ENCODE data around the gene TMEM131. TPM values are rescaled to one million over a fixed set of nuclear protein-coding genes. Genes with fewer than 3 reads are reported as not detected.
"Not testable (repeated sequence)": the region's sequence is repeated elsewhere in the genome, so short reads cannot be mapped to it uniquely, and the experiment has no call there.

TMEM131 gene
- total RNA-seq, 1 donor from 2014 or later: 38.0 TPM

GRCh38 chr2:97958184-97958583 lies 37.6 kb downstream of the TMEM131 start:
- intact Hi-C loops (cut with micrococcal nuclease): no loop called here

DNA sequence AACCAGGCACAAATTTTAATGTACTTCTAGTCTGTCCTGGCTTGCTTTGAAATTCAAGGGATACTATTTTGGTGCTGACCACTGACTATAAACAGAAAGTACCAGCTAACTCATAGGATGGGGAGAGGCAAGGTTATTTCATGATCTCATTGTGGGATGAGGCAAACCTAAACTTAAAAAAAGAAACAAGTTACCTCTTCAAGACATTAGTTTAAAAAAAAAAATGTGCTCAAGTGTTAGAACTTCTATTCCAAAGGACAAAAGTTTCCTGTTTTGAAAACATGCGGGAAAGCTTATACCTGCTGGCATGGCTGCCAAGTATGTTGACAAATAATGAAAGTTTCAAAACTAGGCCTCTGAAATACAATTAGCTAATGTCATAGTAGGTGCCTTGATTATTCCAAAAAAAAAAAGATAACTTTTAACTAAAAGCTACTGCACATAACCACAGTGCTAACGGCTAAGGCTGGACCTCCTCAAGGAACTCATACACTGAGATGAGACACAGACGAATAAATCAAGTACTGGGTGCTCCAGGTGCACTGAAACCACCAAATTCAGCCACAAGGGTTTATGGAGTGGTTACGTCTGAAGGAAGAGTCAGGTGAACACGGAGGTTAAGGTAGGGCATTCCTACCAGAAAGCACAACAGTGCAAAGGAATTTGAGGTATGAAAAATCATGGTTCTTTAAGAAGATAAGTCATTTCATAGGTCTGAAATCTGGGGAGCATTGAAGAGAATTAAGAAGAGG lies 38.1 kb downstream of the TMEM131 start:
- intact Hi-C loops (cut with micrococcal nuclease): no loop called here

GRCh38 chr2:97956753-97957152 lies 39.0 kb downstream of the TMEM131 start:
- intact Hi-C loops (cut with micrococcal nuclease): not testable (repeated sequence)

DNA sequence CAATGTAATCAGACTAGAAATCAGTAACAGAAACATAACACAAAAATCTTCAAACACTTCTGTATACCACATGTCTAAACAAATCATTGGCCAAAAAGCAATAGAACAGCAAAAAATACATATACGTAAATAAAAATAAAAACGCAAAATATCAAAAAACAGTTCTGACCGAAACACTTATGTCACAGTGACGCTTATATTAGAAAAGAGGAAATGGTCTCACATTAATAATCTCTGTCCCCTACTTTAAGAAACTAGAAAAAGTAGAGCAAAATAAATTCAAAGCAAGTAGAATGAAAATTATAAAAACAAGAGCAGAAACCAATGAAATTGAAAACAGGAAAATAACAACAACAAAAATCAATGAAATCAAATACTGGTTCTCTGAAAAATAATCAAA lies 41.9 kb downstream of the TMEM131 start:
- intact Hi-C loops (cut with micrococcal nuclease): no loop called here

- intact Hi-C loops (cut with micrococcal nuclease): no loop called here
Observed at GRCh38 chr2:97952357-97952756, 43.4 kb downstream of the TMEM131 start.

DNA sequence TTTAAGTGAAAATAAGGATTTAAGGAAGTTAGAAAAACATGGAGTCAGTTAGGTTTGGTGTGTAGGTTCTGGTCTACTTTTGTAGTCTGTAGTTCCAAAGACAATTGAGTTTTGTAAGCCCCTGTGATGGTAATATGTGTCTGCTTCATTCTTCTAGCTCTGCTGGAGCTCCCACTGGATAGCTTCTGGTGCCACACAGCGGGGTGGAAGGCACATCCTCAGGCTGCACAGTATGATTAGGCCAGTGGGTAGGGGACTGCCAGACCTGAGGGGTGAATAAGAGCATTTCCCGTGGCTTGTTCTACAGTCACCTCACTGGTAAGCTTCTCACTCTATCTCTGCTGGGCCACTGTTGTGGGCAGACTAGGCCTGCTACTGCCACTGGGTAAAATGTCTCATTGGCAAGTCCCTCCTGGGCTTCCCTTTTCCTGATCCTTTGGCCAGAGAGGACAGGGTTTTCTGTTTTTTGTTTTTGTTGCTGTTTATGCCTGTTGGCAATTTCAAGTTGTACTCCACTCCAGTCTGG lies 44.5 kb downstream of the TMEM131 start:
- intact Hi-C loops (cut with micrococcal nuclease): no loop called here

GRCh38 chr2:97950329-97951154 lies 45.2 kb downstream of the TMEM131 start:
- intact Hi-C loops (cut with micrococcal nuclease): no loop called here

DNA sequence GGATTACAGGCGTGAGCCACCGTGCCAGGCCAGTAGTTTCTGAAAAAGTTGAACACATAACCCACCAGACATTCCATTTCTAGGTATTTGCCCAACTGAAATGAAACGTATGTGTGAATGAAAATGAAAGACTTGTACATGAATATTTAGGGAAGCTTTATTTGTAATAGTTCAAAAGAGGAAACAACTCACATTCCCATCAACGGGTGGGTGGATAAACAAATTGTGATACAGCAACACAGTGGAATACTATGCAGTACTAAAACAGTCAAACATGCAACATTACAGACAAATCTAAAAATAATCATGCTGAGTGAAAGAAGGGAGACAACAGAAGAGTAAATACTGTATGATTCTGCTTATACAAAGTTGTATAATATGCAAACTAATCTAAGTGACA lies 46.8 kb downstream of the TMEM131 start:
- intact Hi-C loops (cut with micrococcal nuclease): no loop called here

DNA sequence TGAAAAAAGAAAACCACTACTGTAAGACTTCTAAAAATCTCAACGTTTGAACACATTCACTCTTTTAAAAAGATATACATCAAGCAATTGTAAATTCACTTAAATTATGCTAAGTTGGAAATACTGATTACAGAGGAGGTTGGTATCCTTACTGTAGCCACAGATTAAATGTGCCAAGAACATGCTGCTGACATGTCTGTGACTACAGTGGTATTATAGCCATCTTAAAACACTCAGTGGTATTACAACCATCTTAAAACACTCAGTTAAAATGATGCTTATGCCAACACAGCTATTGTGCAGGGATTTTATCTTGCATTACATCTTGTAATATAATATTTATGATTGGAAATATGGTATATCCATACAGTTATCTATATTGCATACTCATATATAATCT lies 50.0 kb downstream of the TMEM131 start:
- intact Hi-C loops (cut with micrococcal nuclease): no loop called here

DNA sequence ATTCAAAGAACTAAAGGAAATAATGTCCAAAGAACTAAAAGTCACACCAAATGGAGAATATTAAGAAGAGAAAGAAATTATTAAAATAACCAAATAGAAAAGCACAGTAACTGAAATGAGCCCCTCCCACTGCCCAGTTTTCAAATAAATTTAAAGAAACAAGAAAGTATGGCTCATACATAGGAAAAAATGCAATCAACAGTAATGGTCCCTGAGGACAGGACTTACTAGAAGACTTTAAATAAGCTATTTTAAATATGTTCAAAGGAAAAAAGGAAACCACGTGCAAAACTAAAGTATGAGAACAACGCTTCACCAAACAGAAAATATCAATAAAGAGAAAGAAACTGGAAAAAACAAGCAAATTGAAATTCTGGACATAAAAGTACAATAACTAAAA lies 58.9 kb downstream of the TMEM131 start:
- intact Hi-C loops (cut with micrococcal nuclease): no loop called here

GRCh38 chr2:97936199-97936598 lies 59.5 kb downstream of the TMEM131 start:
- intact Hi-C loops (cut with micrococcal nuclease): no loop called here

GRCh38 chr2:97935719-97936161 lies 60.0 kb downstream of the TMEM131 start:
- intact Hi-C loops (cut with micrococcal nuclease): no loop called here

- intact Hi-C loops (cut with micrococcal nuclease): no loop called here
Observed at GRCh38 chr2:97932975-97933662, 62.6 kb downstream of the TMEM131 start.

DNA sequence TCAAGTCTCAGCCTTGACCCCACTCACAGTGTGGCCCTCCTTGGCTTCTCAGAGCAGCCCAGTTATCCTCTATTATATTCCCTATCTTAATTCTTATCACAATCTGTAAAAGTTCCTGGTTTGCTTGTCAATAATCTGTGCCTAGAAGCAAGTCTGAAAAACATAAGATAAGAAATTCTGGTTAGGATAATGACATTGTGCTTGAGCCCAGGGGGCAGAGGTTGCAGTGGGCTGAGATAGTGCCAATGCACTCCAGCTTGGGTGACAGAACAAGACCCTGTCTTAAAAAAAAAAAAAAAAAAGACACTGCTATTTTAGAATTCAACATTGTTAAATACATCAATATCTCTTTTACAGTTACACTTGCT lies 63.9 kb downstream of the TMEM131 start:
- intact Hi-C loops (cut with micrococcal nuclease): no loop called here

DNA sequence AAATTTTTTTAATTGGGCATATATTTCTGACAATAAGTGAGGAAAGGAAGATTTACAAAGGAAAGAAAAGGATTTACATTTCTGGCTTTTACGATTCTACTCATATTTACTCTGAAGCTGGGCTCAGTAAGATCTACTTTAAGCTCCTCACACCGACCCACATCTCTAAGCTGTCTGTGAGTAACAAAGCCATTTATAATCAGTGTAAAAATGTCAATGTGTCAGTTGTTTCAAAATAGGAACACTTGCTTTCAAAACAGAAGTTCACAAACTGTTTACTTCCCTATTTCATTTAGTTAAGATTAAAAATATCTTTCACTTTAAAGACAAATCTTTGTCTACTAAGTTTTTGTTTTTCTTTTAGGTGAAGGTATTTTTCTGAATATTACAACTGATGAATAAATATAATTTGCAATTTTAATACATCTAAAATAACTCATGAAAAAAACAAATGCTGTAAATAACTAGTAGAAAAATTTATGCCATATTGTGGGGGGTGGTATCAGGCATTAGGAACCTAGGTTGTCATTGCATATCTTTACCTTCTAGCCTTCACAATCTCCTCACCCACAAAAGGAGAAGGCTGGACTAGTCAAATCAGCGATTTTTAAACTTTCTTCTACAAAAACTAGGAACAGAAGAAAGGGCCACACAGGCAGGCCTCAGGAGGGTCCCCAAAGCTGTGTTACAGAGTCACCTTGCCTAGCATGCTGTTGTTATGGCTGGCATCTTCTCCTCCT lies 64.5 kb downstream of the TMEM131 start:
- intact Hi-C loops (cut with micrococcal nuclease): no loop called here

DNA sequence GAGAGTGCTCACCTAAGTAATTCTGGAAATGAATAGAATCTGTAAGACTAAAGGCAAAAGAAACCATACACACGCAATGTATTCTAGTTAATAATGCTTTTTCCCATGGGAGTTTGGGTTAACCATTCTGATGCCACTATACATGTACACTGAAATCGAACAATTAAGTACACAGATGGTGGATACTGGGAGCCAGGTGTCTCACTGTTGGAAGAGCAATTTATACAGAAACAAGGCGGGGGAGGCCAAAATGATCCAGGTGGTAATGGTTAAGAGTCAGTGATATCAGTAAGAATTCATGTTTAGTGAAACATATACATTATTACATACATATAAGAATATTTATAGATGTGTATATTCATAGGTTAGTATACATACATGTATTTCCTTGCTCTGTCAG lies 67.2 kb downstream of the TMEM131 start:
- intact Hi-C loops (cut with micrococcal nuclease): no loop called here

GRCh38 chr2:97926946-97927345 lies 68.8 kb downstream of the TMEM131 start:
- intact Hi-C loops (cut with micrococcal nuclease): no loop called here

GRCh38 chr2:97924194-97924593 lies 71.6 kb downstream of the TMEM131 start:
- intact Hi-C loops (cut with micrococcal nuclease): no loop called here

GRCh38 chr2:97919858-97920257 lies 75.9 kb downstream of the TMEM131 start:
- intact Hi-C loops (cut with micrococcal nuclease): no loop called here

- intact Hi-C loops (cut with micrococcal nuclease): no loop called here
Observed at GRCh38 chr2:97918818-97919217, 76.9 kb downstream of the TMEM131 start.

DNA sequence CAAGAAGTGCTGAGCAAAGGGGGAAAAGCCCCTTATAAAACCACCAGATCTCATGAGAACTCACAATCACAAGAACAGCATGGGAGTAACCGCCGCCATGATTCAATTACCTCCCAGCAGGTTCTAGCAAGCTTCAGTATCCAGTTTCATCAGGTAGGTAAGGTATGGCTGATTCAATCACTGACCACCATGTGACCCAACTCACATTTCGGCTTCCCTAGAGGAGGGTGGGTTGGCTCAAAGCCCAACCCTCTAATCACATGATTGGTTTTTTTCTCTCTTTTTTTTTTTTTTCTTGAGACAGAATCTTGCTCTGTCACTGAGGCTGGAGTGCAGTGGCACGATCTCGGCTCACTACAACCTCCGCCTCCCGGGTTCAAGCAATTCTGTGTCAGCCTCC lies 78.1 kb downstream of the TMEM131 start:
- intact Hi-C loops (cut with micrococcal nuclease): not testable (repeated sequence)

All from T-helper 1 cell treated with Interleukin-12 subunit alpha and Interleukin-12 subunit beta and Interleukin-4 antibody, amounts not matched to agents 30 ng/mL and 1 ng/mL, for 36 hours (primary cell).